GM12878 (cell line): ENCODE results near the gene NT5DC4. TPM values are rescaled to one million over a fixed set of nuclear protein-coding genes. Genes with fewer than 3 reads are reported as not detected.

Experiments
- ATAC-seq: fragments of 200-7000 bp; cut with Tn5 transposase; 3 replicates; pipeline ENCODE4 v1.9.1; 2020; ENCODE audit warnings: mild to moderate bottlenecking, moderate library complexity
- BruUV-seq: library from RNA; stranded (reverse); fragments of 400-500 nt; replicated peaks from 2 replicates; lab custom pipeline; 2021; lab: Mats Ljungman, UMichigan
- CTCF ChIA-PET: fragments of 300-600 bp; sonication (Branson Sonifier 250); formaldehyde crosslinking; extraction: SDS; loops from one replicate; lab custom pipeline; 2021; ENCODE audit warnings: inconsistent platforms; lab: Yijun Ruan, JAX
- POLR2A ChIA-PET: fragments of 350-600 bp; formaldehyde crosslinking; extraction: SDS; loops from one replicate; lab custom pipeline; 2021; ENCODE audit warnings: inconsistent platforms; lab: Charles Lee
- RAD21 ChIA-PET: fragments of 300-600 bp; sonication (Branson Sonifier 250); formaldehyde crosslinking; loops from one replicate; lab custom pipeline; 2023; ENCODE audit warnings: antibody characterized with exemption; ENCODE audit not compliant: unreplicated experiment; lab: Charles Lee
- SMC1A ChIA-PET: fragments of 300-600 bp; sonication (Branson Sonifier 250); formaldehyde crosslinking; loops from one replicate; lab custom pipeline; 2023; ENCODE audit not compliant: unreplicated experiment, uncharacterized antibody; lab: Charles Lee
- DNase-seq: peaks from one replicate; pipeline ENCODE4 v3.0.0-alpha.2; 2011; ENCODE audit warnings: low read depth, low spot score
- FAIRE-seq: peaks from 3 replicates; lab custom pipeline; 2011; peaks lifted over from hg19 to GRCh38; lab: Jason Lieb, UNC
- H2AFZ ChIP-seq: 2 replicates; pipeline ENCODE4 v1.6.0; 2011; ENCODE audit warnings: low read depth, low read length, control low read depth; ENCODE audit not compliant: control insufficient read depth
- H3K27ac ChIP-seq: 2 replicates; pipeline ENCODE4 v1.5.1; 2011; ENCODE audit warnings: control low read depth; ENCODE audit not compliant: control insufficient read depth, insufficient read depth
- H3K27me3 ChIP-seq, 2 experiments: replicated peaks in 1 of 2; 2 replicates each; pipeline versions ENCODE4 v1.6.0 to v1.6.1; 2011; ENCODE audit warnings: low read length in 1 of 2; ENCODE audit not compliant: control insufficient read depth in 2 of 2, insufficient read depth in 2 of 2
- H3K36me3 ChIP-seq, 2 experiments: 2 replicates each; pipeline ENCODE4 v1.5.1; 2011; ENCODE audit warnings: low read length in 1 of 2; ENCODE audit not compliant: control insufficient read depth in 2 of 2, insufficient read depth in 2 of 2
- H3K4me1 ChIP-seq: 2 replicates; pipeline ENCODE4 v1.6.1; 2011; ENCODE audit warnings: mild to moderate bottlenecking, low read length, moderate library complexity, mixed read lengths; ENCODE audit not compliant: control insufficient read depth, insufficient read depth
- H3K4me2 ChIP-seq: 2 replicates; pipeline ENCODE4 v1.6.0; 2011; ENCODE audit warnings: control low read depth; ENCODE audit not compliant: control insufficient read depth, insufficient read depth
- H3K4me3 ChIP-seq: fragments of 200-600 bp; sonication (generic); 2 replicates; pipeline ENCODE4 v1.5.1; 2016
- H3K79me2 ChIP-seq: 2 replicates; pipeline ENCODE4 v1.6.0; 2011; ENCODE audit warnings: low read length; ENCODE audit not compliant: control insufficient read depth, insufficient read depth
- H3K9ac ChIP-seq: 2 replicates; pipeline ENCODE4 v1.8.0; 2011; ENCODE audit warnings: low read length, control low read depth, mixed read lengths; ENCODE audit not compliant: control insufficient read depth, insufficient read depth
- H3K9me3 ChIP-seq: replicated peaks from 3 replicates; pipeline ENCODE4 v1.5.1; 2011; ENCODE audit warnings: mild to moderate bottlenecking, low read length; ENCODE audit not compliant: control insufficient read depth, insufficient read depth
- H4K20me1 ChIP-seq: 2 replicates; pipeline ENCODE4 v1.6.0; 2011; ENCODE audit not compliant: control insufficient read depth, insufficient read depth
- BMI1 ChIP-seq: fragments of 450-650 bp; IDR thresholded peaks from 2 replicates; pipeline ENCODE4 v1.6.1; 2016; ENCODE audit warnings: mild to moderate bottlenecking, moderate library complexity, borderline replicate concordance
- CBX5 ChIP-seq: sonication (generic); IDR thresholded peaks from 2 replicates; pipeline ENCODE4 v1.6.1; 2016; ENCODE audit warnings: low read depth, moderate library complexity, mild to moderate bottlenecking, inconsistent platforms
- EP300 ChIP-seq, 2 experiments: fragments of 150-350 bp in 1 of 2; IDR thresholded peaks; 2 replicates each; pipeline ENCODE4 v1.6.1; 2011 to 2012; ENCODE audit warnings: low read depth in 2 of 2, low read length in 2 of 2, borderline replicate concordance in 1 of 2, improper control_type of control experiment in 1 of 2, inconsistent platforms in 1 of 2; ENCODE audit not compliant: control insufficient read depth in 1 of 2
- FOS ChIP-seq: IDR thresholded peaks from 3 replicates; pipeline ENCODE4 v1.6.1; 2011; ENCODE audit warnings: borderline replicate concordance; ENCODE audit not compliant: insufficient read length; ENCODE audit errors: extremely low read depth
- FOXM1 ChIP-seq: IDR thresholded peaks from 2 replicates; pipeline ENCODE4 v1.6.1; 2012; ENCODE audit warnings: low read depth, mild to moderate bottlenecking, inconsistent platforms, low read length, moderate library complexity
- GATAD2B ChIP-seq: fragments of 450-650 bp; conservative IDR thresholded peaks from 2 replicates; pipeline ENCODE4 v1.6.1; 2017; ENCODE audit warnings: low read depth, mild to moderate bottlenecking, moderate library complexity
- HCFC1 ChIP-seq: fragments of 150-350 bp; IDR thresholded peaks from 2 replicates; pipeline ENCODE4 v1.6.1; 2014; ENCODE audit warnings: low read length
- HDAC2 ChIP-seq: fragments of 200-600 bp; sonication (generic); IDR thresholded peaks from 2 replicates; pipeline ENCODE4 v1.6.1; 2017
- MYC ChIP-seq: IDR thresholded peaks from 2 replicates; pipeline ENCODE4 v1.6.1; 2011; ENCODE audit warnings: mild to moderate bottlenecking, low read length, moderate library complexity, inconsistent platforms; ENCODE audit not compliant: insufficient read depth, insufficient replicate concordance, insufficient read length, severe bottlenecking
- POU2F2 ChIP-seq: IDR thresholded peaks from 3 replicates; pipeline ENCODE4 v1.6.1; 2011; ENCODE audit warnings: low read depth, mild to moderate bottlenecking, low read length, borderline replicate concordance
- RFX5 ChIP-seq: IDR thresholded peaks from 2 replicates; pipeline ENCODE4 v1.6.1; 2011; ENCODE audit warnings: low read depth, low read length, improper control_type of control experiment
- RUNX3 ChIP-seq: IDR thresholded peaks from 2 replicates; pipeline ENCODE4 v1.6.1; 2012; ENCODE audit warnings: low read length, inconsistent platforms
- SIN3A ChIP-seq: IDR thresholded peaks from 2 replicates; pipeline ENCODE4 v1.6.1; 2012; ENCODE audit warnings: low read depth, low read length, improper control_type of control experiment
- TCF3 ChIP-seq: IDR thresholded peaks from 2 replicates; pipeline ENCODE4 v1.6.1; 2012; ENCODE audit warnings: low read depth, mild to moderate bottlenecking, low read length, borderline replicate concordance; ENCODE audit not compliant: insufficient read depth
- ZBED1 ChIP-seq: IDR thresholded peaks from 2 replicates; pipeline ENCODE4 v1.6.1; 2016; ENCODE audit warnings: borderline replicate concordance
- WGBS: methylation state at CpG from one replicate; pipeline ENCODE4 v1.1.6; 2016; ENCODE audit warnings: low lambda C conversion rate; ENCODE audit not compliant: insufficient replicate concordance, insufficient coverage; ENCODE audit errors: missing lambda C conversion rate; 5-methylcytosine and 5-hydroxymethylcytosine counted together
- in situ Hi-C: fragments of 300-500 bp; cut with MboI; formaldehyde crosslinking; loops from 9 replicates; pipeline ENCODE4 v1.14.3; 2018; ENCODE audit warnings: mixed read lengths
- intact Hi-C: fragments of 100-400 bp; cut with micrococcal nuclease; formaldehyde crosslinking; loops from one replicate; pipeline ENCODE4 v1.14.2; 2022; ENCODE audit not compliant: unreplicated experiment
- polyA plus RNA-seq, 11 experiments: library from polyadenylated mRNA; depleted of rRNA in 4 of 11; unstranded in 6 of 11; stranded (reverse) in 5 of 11; fragments of >200 nt; fragmentation: Nextera tagmentation in 4 of 11; fragmentation: Illumina TruSeq in 1 of 11; extraction: Ambion mirVana in 4 of 11; extraction: Trizol in 1 of 11; gene quantifications; 1 replicate in 1 of 11; 2 replicates in 10 of 11; pipeline versions ENCODE4 v1.2.1 to v1.2.3, GENCODE V29; 2011 to 2016; ENCODE audit warnings: inconsistent platforms in 2 of 11, missing spikeins in 2 of 11, low read depth in 1 of 11
- total RNA-seq, 4 experiments: library from RNA; depleted of rRNA in 3 of 4; stranded (reverse); fragments of >200 nt in 3 of 4; fragmentation: Illumina TruSeq in 1 of 4; extraction: Trizol in 1 of 4; gene quantifications; 2 replicates each; pipeline versions ENCODE4 v1.2.1 to v1.2.3, GENCODE V29; 2013 to 2021
- TF ChIP-seq, protein P1 (sequence below): fragments of 450-650 bp; IDR thresholded peaks from 2 replicates; pipeline ENCODE4 v1.6.1; 2017; ENCODE audit warnings: borderline replicate concordance
- TF ChIP-seq, protein P2 (sequence below): fragments of 450-650 bp; IDR thresholded peaks from 2 replicates; pipeline ENCODE4 v1.6.1; 2014; ENCODE audit warnings: mild to moderate bottlenecking
- TF ChIP-seq, protein P3 (sequence below): fragments of 450-650 bp; IDR thresholded peaks from 2 replicates; pipeline ENCODE4 v1.6.1; 2017; ENCODE audit warnings: mild to moderate bottlenecking, low read depth, inconsistent platforms; ENCODE audit not compliant: poor library complexity, severe bottlenecking

NT5DC4 gene
- total and polyA plus RNA-seq, 10 of the 15 experiments (the other 5 are each of a cell fraction or from before 2014, with no cell fraction given), result 0.04 to 2.6 (median 0.32) TPM; not detected in 2

DNA sequence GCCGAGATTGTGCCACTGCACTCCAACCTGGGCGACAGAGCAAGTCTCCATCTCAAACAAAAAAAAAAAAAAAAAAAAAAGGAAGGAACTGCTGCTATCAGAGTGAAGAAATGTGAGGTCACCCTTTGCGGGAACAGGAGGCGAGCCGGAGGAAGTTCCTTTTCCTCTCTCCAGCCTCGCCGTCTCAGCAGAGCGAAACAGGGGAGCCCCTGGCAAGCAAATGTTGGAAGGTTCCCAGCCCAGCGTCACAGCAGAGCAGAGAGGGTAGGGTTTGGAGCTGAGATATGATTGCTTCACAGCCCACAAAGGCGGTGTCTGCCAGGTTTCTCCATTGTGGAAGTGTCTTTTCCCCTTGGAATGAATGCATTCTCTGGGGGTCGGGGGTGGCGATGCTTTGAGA, 46.6 kb upstream of the NT5DC4 start:
- Histone ChIP-seq H3K9ac (no peak overlapping the region), H3K27ac (no peak overlapping the region), H2AFZ (0 out of 2 replicates have a peak overlapping the region, but pooled peaks have one; percentile 23), H3K4me2 (no peak overlapping the region), H3K4me1 (no peaks in the 10 kb centered on the region), H3K9me3 (no peaks in the 10 kb centered on the region), H3K4me3 (no peak overlapping the region), H4K20me1 (no peaks in the 10 kb centered on the region), H3K27me3 (no peaks in the 10 kb centered on the region), H3K79me2 (no peaks in the 10 kb centered on the region), H3K36me3 (no peaks in the 10 kb centered on the region)
- SMC1A ChIA-PET, result interaction anchor here (1.0 to 1.3 kb wide), 2 partner anchors 11 to 14 kb away, joined by 3 to 5 read pairs; no protein-coding TSS in a partner anchor
- POLR2A ChIA-PET, result interaction anchor here (0.9 to 1.2 kb wide), 3 partner anchors 11 to 29 kb away, joined by 3 to 14 read pairs (median 3); partner anchors contain the start of gene SLC20A1
- CTCF ChIA-PET, result interaction anchor here (0.8 to 1.2 kb wide), 2 partner anchors 17 to 48 kb away, joined by 3 to 6 read pairs; no protein-coding TSS in a partner anchor
- no peak for FAIRE-seq
- no TSS peak for BruUV-seq
- DNase-seq, result no peak
- no peak for ATAC-seq
- intact Hi-C loops (no loop called here), in situ Hi-C loops (no loop called here)
- RAD21 ChIA-PET, result interaction anchor here (0.7 to 1.4 kb wide), 2 partner anchors 52 to 74 kb away, joined by 3 to 4 read pairs; no protein-coding TSS in a partner anchor
- WGBS, result 54% methylated on average over 12 of the region's 12 CpGs
- no peak for TF ChIP-seq POU2F2
- no peak for TF ChIP-seq HCFC1
- TF ChIP-seq MYC, result no peak
- TF ChIP-seq CBX5, result no peak
- no peak for TF ChIP-seq BMI1
- no peak for TF ChIP-seq SIN3A
- no peak for TF ChIP-seq FOXM1
- TF ChIP-seq GATAD2B, result no peak
- TF ChIP-seq EP300 (IDR thresholded peaks at IDR 0.05; ENCODE audit: borderline replicate concordance in 1 of 2, control insufficient read depth in 1 of 2, low read depth in 2 of 2, low read length in 2 of 2), result no peak
- TF ChIP-seq, protein P1, sequence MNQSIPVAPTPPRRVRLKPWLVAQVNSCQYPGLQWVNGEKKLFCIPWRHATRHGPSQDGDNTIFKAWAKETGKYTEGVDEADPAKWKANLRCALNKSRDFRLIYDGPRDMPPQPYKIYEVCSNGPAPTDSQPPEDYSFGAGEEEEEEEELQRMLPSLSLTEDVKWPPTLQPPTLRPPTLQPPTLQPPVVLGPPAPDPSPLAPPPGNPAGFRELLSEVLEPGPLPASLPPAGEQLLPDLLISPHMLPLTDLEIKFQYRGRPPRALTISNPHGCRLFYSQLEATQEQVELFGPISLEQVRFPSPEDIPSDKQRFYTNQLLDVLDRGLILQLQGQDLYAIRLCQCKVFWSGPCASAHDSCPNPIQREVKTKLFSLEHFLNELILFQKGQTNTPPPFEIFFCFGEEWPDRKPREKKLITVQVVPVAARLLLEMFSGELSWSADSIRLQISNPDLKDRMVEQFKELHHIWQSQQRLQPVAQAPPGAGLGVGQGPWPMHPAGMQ, result no peak
- no peak for TF ChIP-seq TCF3
- TF ChIP-seq, protein P2, sequence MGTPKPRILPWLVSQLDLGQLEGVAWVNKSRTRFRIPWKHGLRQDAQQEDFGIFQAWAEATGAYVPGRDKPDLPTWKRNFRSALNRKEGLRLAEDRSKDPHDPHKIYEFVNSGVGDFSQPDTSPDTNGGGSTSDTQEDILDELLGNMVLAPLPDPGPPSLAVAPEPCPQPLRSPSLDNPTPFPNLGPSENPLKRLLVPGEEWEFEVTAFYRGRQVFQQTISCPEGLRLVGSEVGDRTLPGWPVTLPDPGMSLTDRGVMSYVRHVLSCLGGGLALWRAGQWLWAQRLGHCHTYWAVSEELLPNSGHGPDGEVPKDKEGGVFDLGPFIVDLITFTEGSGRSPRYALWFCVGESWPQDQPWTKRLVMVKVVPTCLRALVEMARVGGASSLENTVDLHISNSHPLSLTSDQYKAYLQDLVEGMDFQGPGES, result no peak
- TF ChIP-seq, protein P3, sequence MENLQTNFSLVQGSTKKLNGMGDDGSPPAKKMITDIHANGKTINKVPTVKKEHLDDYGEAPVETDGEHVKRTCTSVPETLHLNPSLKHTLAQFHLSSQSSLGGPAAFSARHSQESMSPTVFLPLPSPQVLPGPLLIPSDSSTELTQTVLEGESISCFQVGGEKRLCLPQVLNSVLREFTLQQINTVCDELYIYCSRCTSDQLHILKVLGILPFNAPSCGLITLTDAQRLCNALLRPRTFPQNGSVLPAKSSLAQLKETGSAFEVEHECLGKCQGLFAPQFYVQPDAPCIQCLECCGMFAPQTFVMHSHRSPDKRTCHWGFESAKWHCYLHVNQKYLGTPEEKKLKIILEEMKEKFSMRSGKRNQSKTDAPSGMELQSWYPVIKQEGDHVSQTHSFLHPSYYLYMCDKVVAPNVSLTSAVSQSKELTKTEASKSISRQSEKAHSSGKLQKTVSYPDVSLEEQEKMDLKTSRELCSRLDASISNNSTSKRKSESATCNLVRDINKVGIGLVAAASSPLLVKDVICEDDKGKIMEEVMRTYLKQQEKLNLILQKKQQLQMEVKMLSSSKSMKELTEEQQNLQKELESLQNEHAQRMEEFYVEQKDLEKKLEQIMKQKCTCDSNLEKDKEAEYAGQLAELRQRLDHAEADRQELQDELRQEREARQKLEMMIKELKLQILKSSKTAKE, result no peak
- TF ChIP-seq RFX5, result no peak
- no peak for TF ChIP-seq RUNX3
- no peak for TF ChIP-seq ZBED1
- TF ChIP-seq FOS, result no peak
- TF ChIP-seq HDAC2, result no peak
